GM18502 (cell line): ENCODE measurements around the gene FBP2.

Experiments used
- ATAC-seq: cut with Tn5 transposase; IDR thresholded peaks from one replicate; pipeline ENCODE4 v1.9.1; 2021; ENCODE audit warnings: mild to moderate bottlenecking; ENCODE audit not compliant: unreplicated experiment, poor library complexity

The FBP2 gene

DNA sequence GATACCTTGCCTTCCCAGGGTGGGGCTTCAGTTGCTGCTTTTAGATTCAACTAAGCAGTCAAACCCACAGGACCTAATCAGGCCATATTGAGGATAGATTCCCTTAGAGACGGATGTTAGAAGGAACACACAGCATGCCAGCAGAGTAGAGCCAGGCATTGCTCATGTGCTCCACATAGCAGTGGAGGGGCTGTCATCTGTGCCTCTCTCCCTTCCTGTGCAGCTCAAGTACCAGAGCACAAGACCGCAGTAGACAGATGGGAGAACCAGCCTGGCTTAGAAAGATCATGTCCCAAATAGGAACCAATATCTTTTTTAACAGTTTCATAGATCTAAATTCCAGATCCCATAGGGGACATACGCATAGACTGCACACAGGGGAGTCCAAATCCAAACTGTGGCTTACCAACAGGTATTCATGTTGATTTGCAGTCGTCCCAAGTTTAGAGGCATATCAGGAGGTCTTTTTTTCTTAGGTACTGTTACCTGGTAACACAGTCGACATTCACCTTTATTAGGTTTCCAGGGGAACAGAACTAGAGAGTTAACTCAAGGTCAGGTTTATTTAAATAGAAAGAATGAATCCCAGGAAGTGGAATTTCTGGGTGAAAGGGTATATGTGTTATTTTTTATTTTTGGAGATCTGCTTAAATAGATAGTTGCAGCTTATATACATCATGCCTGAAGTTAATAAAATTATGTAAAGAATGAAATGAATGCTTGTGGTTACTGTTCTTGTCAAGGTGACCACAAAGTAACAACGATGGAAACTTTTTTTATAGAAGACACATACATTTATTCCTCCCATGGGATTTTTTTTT, 82.3 kb downstream of the FBP2 start:
- ATAC-seq: no peak
